H1 (cell line): Measurements from ENCODE around the gene ACACA. TPM values are rescaled to one million over a fixed set of nuclear protein-coding genes. Genes with fewer than 3 reads are reported as not detected.

Experiments used
- CTCF ChIA-PET: fragments of 300-600 bp; sonication (Branson Sonifier 250); formaldehyde crosslinking; loops from one replicate; lab custom pipeline; 2021; ENCODE audit not compliant: partially characterized antibody; lab: Charles Lee
- POLR2A ChIA-PET: fragments of 300-600 bp; sonication (Branson Sonifier 250); formaldehyde crosslinking; loops from one replicate; lab custom pipeline; 2021; ENCODE audit warnings: inconsistent platforms; ENCODE audit not compliant: partially characterized antibody; lab: Charles Lee
- DNase-seq, 2 experiments: peaks; one replicate each; pipeline versions ENCODE4 v3.0.0 to v3.0.0-alpha.2; 2010 to 2022; ENCODE audit warnings: low spot score in 2 of 2, low read depth in 1 of 2, mixed read lengths in 1 of 2
- FAIRE-seq: peaks from 2 replicates; lab custom pipeline; 2011; peaks lifted over from hg19 to GRCh38; lab: Jason Lieb, UNC
- H2AFZ ChIP-seq: 2 replicates; pipeline ENCODE4 v1.8.1; 2012; ENCODE audit warnings: low read length, inconsistent platforms
- H2AK5ac ChIP-seq: 2 replicates; pipeline ENCODE4 v1.6.1; 2013; ENCODE audit warnings: low read depth, low read length
- H2BK120ac ChIP-seq: replicated peaks from 2 replicates; pipeline ENCODE3; 2013; ENCODE audit warnings: low read depth, low read length, inconsistent platforms
- H2BK12ac ChIP-seq: 2 replicates; pipeline ENCODE4 v1.6.1; 2013; ENCODE audit warnings: low read depth, low read length
- H2BK15ac ChIP-seq: 2 replicates; pipeline ENCODE4 v1.6.1; 2013; ENCODE audit warnings: low read length
- H2BK20ac ChIP-seq: 2 replicates; pipeline ENCODE4 v1.6.1; 2013; ENCODE audit warnings: low read length
- H2BK5ac ChIP-seq: 2 replicates; pipeline ENCODE4 v1.6.1; 2013; ENCODE audit warnings: low read depth, low read length
- H3K14ac ChIP-seq: 2 replicates; pipeline ENCODE4 v1.6.1; 2013; ENCODE audit warnings: inconsistent platforms; ENCODE audit not compliant: insufficient read length
- H3K18ac ChIP-seq: 2 replicates; pipeline ENCODE4 v1.6.1; 2013; ENCODE audit warnings: low read length; ENCODE audit errors: extremely low read depth
- H3K23ac ChIP-seq: 2 replicates; pipeline ENCODE4 v1.6.1; 2013; ENCODE audit warnings: inconsistent platforms; ENCODE audit not compliant: insufficient read length
- H3K23me2 ChIP-seq: 2 replicates; pipeline ENCODE4 v1.6.1; 2013; ENCODE audit warnings: low read depth, low read length
- H3K27ac ChIP-seq: 2 replicates; pipeline ENCODE4 v1.6.1; 2011; ENCODE audit warnings: low read depth, low read length, inconsistent platforms
- H3K27me3 ChIP-seq, 4 experiments: replicated peaks in 1 of 4; 1 replicate in 1 of 4; 2 replicates in 3 of 4; pipeline versions ENCODE4 v1.6.1 to v1.8.1; 2011 to 2013; ENCODE audit warnings: low read length in 3 of 4, mild to moderate bottlenecking in 3 of 4, inconsistent platforms in 2 of 4, mixed read lengths in 2 of 4, moderate library complexity in 1 of 4; ENCODE audit not compliant: control insufficient read depth in 3 of 4, insufficient read depth in 3 of 4; ENCODE audit errors: extremely low read depth in 1 of 4
- H3K36me3 ChIP-seq, 4 experiments: 2 replicates each; pipeline versions ENCODE4 v1.6.1 to v1.8.1; 2011 to 2013; ENCODE audit warnings: mild to moderate bottlenecking in 4 of 4, low read length in 3 of 4, moderate library complexity in 2 of 4, control low read depth in 1 of 4, inconsistent platforms in 1 of 4; ENCODE audit not compliant: insufficient read depth in 4 of 4, control insufficient read depth in 2 of 4
- H3K4ac ChIP-seq: replicated peaks from 2 replicates; pipeline ENCODE3; 2013; ENCODE audit warnings: low read length, low read depth, mixed read lengths, inconsistent platforms; ENCODE audit not compliant: insufficient read length
- H3K4me1 ChIP-seq, 4 experiments: replicated peaks in 1 of 4; 1 replicate in 1 of 4; 2 replicates in 3 of 4; pipeline versions ENCODE4 v1.6.1 to v1.8.1; 2011 to 2013; ENCODE audit warnings: low read length in 3 of 4, inconsistent platforms in 2 of 4, mixed read lengths in 1 of 4; ENCODE audit not compliant: insufficient read depth in 4 of 4, control insufficient read depth in 3 of 4
- H3K4me2 ChIP-seq, 2 experiments: 2 replicates each; pipeline versions ENCODE4 v1.6.1 to v1.8.1; 2011 to 2013; ENCODE audit warnings: low read depth in 2 of 2, low read length in 2 of 2, control low read depth in 1 of 2, inconsistent platforms in 1 of 2, mild to moderate bottlenecking in 1 of 2; ENCODE audit not compliant: insufficient read depth in 1 of 2
- H3K4me3 ChIP-seq, 4 experiments: fragments of 200-600, 300-600 bp in 1 of 4; sonication (generic), shearing (Covaris generic), sonication (Bioruptor Twin) in 1 of 4; 2 replicates each; pipeline versions ENCODE4 v1.5.1 to v1.8.1; 2011 to 2016; ENCODE audit warnings: low read length in 4 of 4, low read depth in 3 of 4, control low read depth in 2 of 4, inconsistent platforms in 2 of 4, mild to moderate bottlenecking in 2 of 4, mixed read lengths in 1 of 4, moderate library complexity in 1 of 4; ENCODE audit not compliant: insufficient read depth in 2 of 4; ENCODE audit errors: extremely low read depth in 1 of 4
- H3K56ac ChIP-seq: replicated peaks from 2 replicates; pipeline ENCODE3; 2013; ENCODE audit warnings: low read depth, mild to moderate bottlenecking, mixed read lengths, low read length, inconsistent platforms; ENCODE audit not compliant: insufficient read length
- H3K79me1 ChIP-seq: 2 replicates; pipeline ENCODE4 v1.6.1; 2013; ENCODE audit warnings: low read depth, low read length, control low read depth
- H3K79me2 ChIP-seq, 2 experiments: 2 replicates each; pipeline versions ENCODE4 v1.6.1 to v1.8.1; 2012 to 2013; ENCODE audit warnings: low read length in 2 of 2, mild to moderate bottlenecking in 2 of 2, inconsistent platforms in 1 of 2; ENCODE audit not compliant: insufficient read depth in 2 of 2, control insufficient read depth in 1 of 2
- H3K9ac ChIP-seq, 4 experiments: replicated peaks in 1 of 4; 1 replicate in 1 of 4; 2 replicates in 3 of 4; pipeline versions ENCODE4 v1.6.1 to v1.8.1; 2011 to 2013; ENCODE audit warnings: low read depth in 3 of 4, low read length in 3 of 4, control low read depth in 2 of 4, mild to moderate bottlenecking in 2 of 4, moderate library complexity in 2 of 4, inconsistent platforms in 1 of 4; ENCODE audit errors: extremely low read depth in 1 of 4
- H3K9me3 ChIP-seq, 2 experiments: 2 replicates each; pipeline versions ENCODE4 v1.6.1 to v1.8.1; 2012 to 2013; ENCODE audit warnings: mild to moderate bottlenecking in 2 of 2, moderate library complexity in 2 of 2, control low read depth in 1 of 2, inconsistent platforms in 1 of 2, low read depth in 1 of 2, low read length in 1 of 2, mixed read lengths in 1 of 2; ENCODE audit not compliant: insufficient read depth in 2 of 2
- H4K20me1 ChIP-seq, 2 experiments: replicated peaks in 1 of 2; 2 replicates each; pipeline versions ENCODE3 to v1.8.1; 2011 to 2013; ENCODE audit warnings: inconsistent platforms in 2 of 2, low read length in 2 of 2, mild to moderate bottlenecking in 1 of 2; ENCODE audit not compliant: insufficient read depth in 2 of 2, control insufficient read depth in 1 of 2
- H4K5ac ChIP-seq: 2 replicates; pipeline ENCODE4 v1.6.1; 2013; ENCODE audit warnings: low read length, low read depth, mixed read lengths, inconsistent platforms; ENCODE audit not compliant: insufficient read length
- H4K8ac ChIP-seq: 2 replicates; pipeline ENCODE4 v1.8.0; 2013; ENCODE audit warnings: mild to moderate bottlenecking, moderate library complexity, low read length, inconsistent platforms; ENCODE audit not compliant: insufficient read depth; ENCODE audit errors: extremely low read depth
- H4K91ac ChIP-seq: replicated peaks from 2 replicates; pipeline ENCODE3; 2013; ENCODE audit warnings: low read length, mixed read lengths, inconsistent platforms; ENCODE audit not compliant: insufficient read length
- ATF2 ChIP-seq: IDR thresholded peaks from 2 replicates; pipeline ENCODE4 v1.6.1; 2012; ENCODE audit warnings: low read length, inconsistent platforms
- KDM1A ChIP-seq: fragments of 200-600, 300-600 bp; sonication (generic); IDR thresholded peaks from 2 replicates; pipeline ENCODE4 v1.7.1; 2016; ENCODE audit warnings: mild to moderate bottlenecking, low read length, borderline replicate concordance
- KDM5A ChIP-seq: fragments of 200-600 bp; IDR thresholded peaks from 2 replicates; pipeline ENCODE4 v1.7.1; 2012; ENCODE audit warnings: mild to moderate bottlenecking, low read length, inconsistent platforms, mixed read lengths
- SIRT6 ChIP-seq: IDR thresholded peaks from one replicate; pipeline ENCODE4 v1.7.1; 2012; ENCODE audit warnings: low read length, inconsistent platforms
- SIX5 ChIP-seq: IDR thresholded peaks from 2 replicates; pipeline ENCODE4 v1.6.1; 2011; ENCODE audit warnings: mild to moderate bottlenecking, low read depth, low read length
- WGBS, 2 experiments: shearing (Covaris generic) in 1 of 2; methylation state at CpG; one replicate each; pipeline versions ENCODE4 v1.1.6 to v1.1.7; 2013 to 2015; ENCODE audit warnings: low lambda C conversion rate in 2 of 2, mixed read lengths in 2 of 2, inconsistent platforms in 1 of 2, low coverage in 1 of 2, missing lambda C conversion rate in 1 of 2; ENCODE audit not compliant: insufficient replicate concordance in 2 of 2, insufficient coverage in 1 of 2, insufficient read length in 1 of 2; ENCODE audit errors: extremely low coverage in 1 of 2, missing lambda C conversion rate in 1 of 2; 5-methylcytosine and 5-hydroxymethylcytosine counted together
- polyA plus RNA-seq, 7 experiments: library from polyadenylated mRNA; depleted of rRNA in 3 of 7; stranded (reverse) in 5 of 7; unstranded in 2 of 7; fragments of >200 nt in 5 of 7; fragments of 200-250 nt in 2 of 7; gene quantifications; 1 replicate in 5 of 7; 2 replicates in 1 of 7; 4 replicates in 1 of 7; pipeline versions ENCODE4 v1.2.1 to v1.2.3, GENCODE V29; 2011 to 2013; ENCODE audit warnings: missing spikeins in 2 of 7, mixed read lengths in 2 of 7
- total RNA-seq: library from RNA; stranded (reverse); fragmentation: NEBNext Ultra II Directional; extraction: Animal tissue kit (Norgen Biotek cat#: 25700); gene quantifications from 2 replicates; pipeline ENCODE4 v1.2.1, GENCODE V29; 2021

ACACA gene
- total and polyA plus RNA-seq, 2 of the 8 experiments (the other 6 are each of a cell fraction or from before 2014, with no cell fraction given): 74.0 to 160 TPM

DNA sequence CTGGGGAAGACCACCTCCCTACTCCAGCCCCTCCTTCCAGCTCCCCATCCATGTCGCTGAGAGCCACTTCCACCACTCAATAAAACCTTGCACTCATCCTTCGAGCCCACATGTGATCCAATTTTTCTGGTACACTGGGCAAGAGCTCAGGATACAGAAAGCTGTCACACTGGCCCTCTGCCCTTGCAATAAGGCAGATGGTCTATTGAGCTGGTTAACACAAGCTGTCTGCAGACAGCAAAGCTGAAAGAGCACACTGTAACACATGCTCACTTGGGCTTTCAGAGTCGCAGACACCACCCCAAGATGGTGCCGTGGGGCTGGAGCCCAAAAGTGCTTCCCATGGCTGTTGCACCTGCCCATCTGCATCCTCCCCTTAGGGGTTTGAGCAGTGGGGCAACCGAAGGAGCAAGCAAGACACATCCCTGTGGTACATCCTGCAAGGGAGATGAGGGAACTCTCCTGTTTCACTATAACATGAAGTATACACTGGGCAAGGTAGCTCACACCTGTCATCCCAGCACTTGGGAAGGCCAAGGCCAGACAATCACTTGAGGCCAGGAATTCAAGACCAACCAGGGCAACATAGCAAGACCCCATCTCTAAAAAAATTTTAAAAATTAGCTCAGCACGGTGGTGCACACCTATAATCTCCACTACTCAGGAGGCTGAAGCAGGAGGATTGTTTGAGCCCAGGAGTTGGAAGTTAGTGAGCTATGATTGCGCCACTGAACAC, 83.6 kb downstream of the ACACA start:
- H3K27ac ChIP-seq: no peak overlapping the region
- POLR2A ChIA-PET: interaction anchor here (0.6 to 0.8 kb wide), 2 partner anchors 9 to 482 kb away, joined by 4 to 6 read pairs; no protein-coding TSS in a partner anchor
- TF ChIP-seq SIRT6 (no peak), KDM1A (no peak), KDM5A (no peak), SIX5 (no peak), ATF2 (no peak)
- TF ChIP-seq, all 59 proteins: peak for 0
- Histone ChIP-seq H3K56ac (no peak overlapping the region), H3K4ac (no peak overlapping the region), H3K79me1 (peaks cover 5% of the 10 kb centered on the region), H3K9ac (no peak overlapping the region), H3K4me3 (no peak overlapping the region), H2BK5ac (no peak overlapping the region), H3K23ac (no peak overlapping the region), H2BK120ac (no peak overlapping the region), H2BK20ac (no peak overlapping the region), H3K27me3 (no peaks in the 10 kb centered on the region), H3K18ac (no peak overlapping the region), H4K20me1 (peaks cover 2 to 5% of the 10 kb centered on the region in 2 experiments), H2BK15ac (no peak overlapping the region), H4K5ac (no peak overlapping the region), H4K8ac (no peak overlapping the region; the same call in 1 of the 2 replicates), H2AFZ (no peak overlapping the region), H2AK5ac (no peak overlapping the region), H3K9me3 (no peaks in the 10 kb centered on the region), H2BK12ac (no peak overlapping the region), H4K91ac (no peak overlapping the region), H3K14ac (no peak overlapping the region), H3K23me2 (no peaks in the 10 kb centered on the region), H3K4me2 (no peak overlapping the region), H3K36me3 (peaks cover 2 to 18% (median 13%) of the 10 kb centered on the region in 4 experiments; a peak in 7 of 8 replicates), H3K79me2 (peaks cover 0 to 21% of the 10 kb centered on the region in 2 experiments; a peak in 2 of 4 replicates), H3K4me1 (no peaks in the 10 kb centered on the region)
- 93% methylated on average over 7 of the region's 7 CpGs; no CpG with 5 or more reads in 1 of the 2 experiments for WGBS, 2 experiments
- CTCF ChIA-PET: interaction anchor here (1.0 to 1.2 kb wide), 2 partner anchors 64 to 247 kb away, joined by 4 read pairs; no protein-coding TSS in a partner anchor
- DNase-seq: peak in 1 of 2 experiments; percentile 40
- no peak for FAIRE-seq
